Vagina (tissue), 2 donors: ENCODE measurements around the gene CSNK1E. TPM values are rescaled to one million over a fixed set of nuclear protein-coding genes. Genes with fewer than 3 reads are reported as not detected.

Experiments used
- DNase-seq, 2 donors: peaks; one replicate each; pipeline ENCODE4 v3.0.0-alpha.2; 2017; ENCODE audit errors: extremely low spot score in 2 of 2
- H3K27ac ChIP-seq: fragments of 200-600 bp; sonication (generic); one replicate; pipeline ENCODE4 v1.5.1; 2019
- H3K27me3 ChIP-seq: fragments of 200-600 bp; sonication (generic); one replicate; pipeline ENCODE4 v1.5.1; 2019
- H3K36me3 ChIP-seq, 2 donors: fragments of 200-600 bp; sonication (generic); one replicate each; pipeline ENCODE4 v1.5.1; 2017 to 2019
- H3K4me1 ChIP-seq: fragments of 200-600 bp; sonication (generic); one replicate; pipeline ENCODE4 v1.5.1; 2019
- H3K4me3 ChIP-seq, 2 donors: fragments of 200-600 bp; sonication (generic); 1 replicate in 1 of 2; 2 replicates in 1 of 2; pipeline ENCODE4 v1.5.1; 2016 to 2019
- H3K9me3 ChIP-seq: fragments of 200-600 bp; sonication (generic); one replicate; pipeline ENCODE4 v1.5.1; 2019
- CTCF ChIP-seq, 3 experiments: fragments of 450-650 bp in 2 of 3; fragments of 200-600 bp in 1 of 3; sonication (generic) in 1 of 3; IDR thresholded peaks; one replicate each; pipeline ENCODE4 v1.5.1; 2017 to 2019; ENCODE audit warnings: antibody characterized with exemption in 3 of 3, mild to moderate bottlenecking in 2 of 3, moderate library complexity in 2 of 3
- POLR2A ChIP-seq, 2 donors: fragments of 450-650 bp; IDR thresholded peaks; one replicate each; pipeline ENCODE4 v1.6.1; 2017; ENCODE audit warnings: antibody characterized with exemption in 2 of 2, mild to moderate bottlenecking in 2 of 2, moderate library complexity in 2 of 2
- POLR2AphosphoS5 ChIP-seq, 2 donors: sonication (generic); formaldehyde crosslinking; IDR thresholded peaks; one replicate each; pipeline ENCODE4 v1.9.0; 2017; ENCODE audit warnings: antibody characterized with exemption in 2 of 2, mild to moderate bottlenecking in 2 of 2, low read depth in 1 of 2; ENCODE audit not compliant: insufficient read depth in 1 of 2
- intact Hi-C: fragments of 100-400 bp; cut with DNase I; formaldehyde crosslinking; loops from one replicate; pipeline ENCODE4 v1.15.1; 2023
- total RNA-seq: library from RNA; depleted of rRNA; stranded (reverse); fragments of >200 nt; gene quantifications from one replicate; pipeline ENCODE4 v1.2.3, GENCODE V29; 2016

Gene CSNK1E
- total RNA-seq, 1 donor from 2014 or later: 162 TPM

GRCh38 chr22:38251341-38251692 is 65.9 kb downstream of the CSNK1E start:
- no peaks in the 10 kb centered on the region for H3K9me3 ChIP-seq

GRCh38 chr22:38250643-38251340 is 66.4 kb downstream of the CSNK1E start:
- H3K36me3 ChIP-seq: peaks cover 0 to 7% of the 10 kb centered on the region in 2 donors
- no peak for DNase-seq
- intact Hi-C loops: no loop called here
- no peaks in the 10 kb centered on the region for H3K27me3 ChIP-seq
- H3K4me3 ChIP-seq: no peak overlapping the region
- peaks cover 35% of the 10 kb centered on the region for H3K4me1 ChIP-seq
- H3K9me3 ChIP-seq: no peaks in the 10 kb centered on the region
- TF ChIP-seq POLR2A (IDR thresholded peaks at IDR 0.05): no peak
- TF ChIP-seq CTCF (IDR thresholded peaks at IDR 0.05): no peak
- no peak for TF ChIP-seq POLR2AphosphoS5 (IDR thresholded peaks at IDR 0.05; ENCODE audit: insufficient read depth in 1 of 2, low read depth in 1 of 2)
- no peak overlapping the region for H3K27ac ChIP-seq

More at GRCh38 chr22:38251341-38251692, 65.9 kb downstream of the CSNK1E start:
- no peak for TF ChIP-seq POLR2A (IDR thresholded peaks at IDR 0.05)
- Histone ChIP-seq H3K27ac (no peak overlapping the region), H3K4me1 (peaks cover 32% of the 10 kb centered on the region), H3K36me3 (peaks cover 0 to 2% of the 10 kb centered on the region in 2 donors), H3K27me3 (no peaks in the 10 kb centered on the region), H3K4me3 (no peak overlapping the region)
- intact Hi-C loops: no loop called here
- DNase-seq: no peak

DNA sequence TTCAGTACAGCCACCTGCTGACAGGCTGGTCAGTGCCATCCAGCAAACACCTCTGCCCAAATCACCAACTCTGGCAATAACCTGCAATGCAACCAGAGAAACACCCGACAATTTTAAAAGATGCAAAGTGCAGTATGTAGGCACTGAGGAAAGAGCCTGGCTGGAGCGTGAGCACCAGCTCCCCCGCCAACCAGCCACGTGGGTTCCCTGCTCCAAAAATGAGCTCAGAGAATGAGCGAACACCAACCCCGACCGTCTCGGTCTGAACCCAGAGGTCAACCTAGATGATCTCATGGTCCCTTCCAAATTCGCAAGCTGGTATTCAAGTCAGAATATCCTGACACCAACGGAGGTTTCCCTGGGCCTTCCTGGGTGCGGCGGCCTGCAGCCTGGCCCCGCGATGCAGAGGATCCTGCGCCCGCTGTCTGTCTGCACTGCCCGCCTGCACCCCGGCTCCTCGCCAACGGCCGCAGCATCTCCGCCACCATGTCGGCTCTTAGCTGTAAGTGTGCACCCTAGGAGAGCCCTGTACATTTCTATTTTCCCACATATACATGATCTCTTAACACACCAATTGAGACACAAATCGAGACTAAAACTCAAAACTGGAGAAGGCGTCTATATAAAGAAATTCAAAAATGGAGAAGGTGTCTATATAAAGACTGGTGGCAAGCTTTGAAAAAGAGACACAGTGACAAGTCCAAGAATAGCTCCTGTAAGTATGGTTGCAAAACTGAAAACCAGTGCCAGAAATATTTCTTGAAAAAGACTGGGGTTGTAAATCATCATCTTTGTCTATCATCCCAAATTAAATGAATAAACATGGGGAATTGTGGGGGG is 67.2 kb downstream of the CSNK1E start:
- intact Hi-C loops: no loop called here
- Histone ChIP-seq H3K27ac (no peak overlapping the region), H3K4me1 (peaks cover 35% of the 10 kb centered on the region)

DNA sequence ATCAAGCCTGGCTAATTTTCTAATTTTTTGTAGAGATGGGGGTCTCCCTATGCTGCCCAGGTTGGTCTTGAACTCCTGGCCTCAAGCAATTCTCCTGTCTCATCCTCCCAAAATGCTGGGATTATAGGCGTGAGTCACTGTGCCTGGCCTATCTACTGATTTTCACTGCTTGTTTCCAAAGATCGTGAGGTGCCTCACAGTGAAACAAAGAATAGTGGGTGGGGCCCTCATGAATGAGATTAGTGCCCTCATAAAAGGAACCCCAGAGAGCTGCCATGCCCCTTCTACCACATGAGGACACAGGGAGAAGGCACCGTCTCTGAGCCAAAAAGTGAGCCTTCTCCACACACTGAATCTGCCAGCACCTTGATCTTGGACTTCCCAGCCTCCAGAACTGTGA is 67.9 kb downstream of the CSNK1E start:
- no peaks in the 10 kb centered on the region for H3K27me3 ChIP-seq
- no peak for TF ChIP-seq CTCF (IDR thresholded peaks at IDR 0.05)
- TF ChIP-seq POLR2A (IDR thresholded peaks at IDR 0.05): no peak
- no peak for TF ChIP-seq POLR2AphosphoS5 (IDR thresholded peaks at IDR 0.05; ENCODE audit: insufficient read depth in 1 of 2, low read depth in 1 of 2)
- no peak for DNase-seq
- intact Hi-C loops: no loop called here
- no peak overlapping the region for H3K4me3 ChIP-seq
- peaks cover 0 to 22% of the 10 kb centered on the region in 2 donors for H3K36me3 ChIP-seq
- H3K27ac ChIP-seq: no peak overlapping the region
- no peaks in the 10 kb centered on the region for H3K9me3 ChIP-seq
- H3K4me1 ChIP-seq: peaks cover 35% of the 10 kb centered on the region

More for the DNA sequence above, 67.2 kb downstream of the CSNK1E start:
- H3K27me3 ChIP-seq: no peaks in the 10 kb centered on the region
- H3K36me3 ChIP-seq: peaks cover 0 to 15% of the 10 kb centered on the region in 2 donors
- DNase-seq: no peak
- no peaks in the 10 kb centered on the region for H3K9me3 ChIP-seq
- H3K4me3 ChIP-seq: no peak overlapping the region
- TF ChIP-seq POLR2AphosphoS5 (IDR thresholded peaks at IDR 0.05; ENCODE audit: insufficient read depth in 1 of 2, low read depth in 1 of 2) (no peak), CTCF (IDR thresholded peaks at IDR 0.05) (no peak), POLR2A (IDR thresholded peaks at IDR 0.05) (no peak)

- intact Hi-C loops: no loop called here
- no peaks in the 10 kb centered on the region for H3K27me3 ChIP-seq
- TF ChIP-seq CTCF (IDR thresholded peaks at IDR 0.05) (no peak), POLR2A (IDR thresholded peaks at IDR 0.05) (no peak), POLR2AphosphoS5 (IDR thresholded peaks at IDR 0.05; ENCODE audit: insufficient read depth in 1 of 2, low read depth in 1 of 2) (no peak)
- H3K4me1 ChIP-seq: peaks cover 45% of the 10 kb centered on the region
- no peak overlapping the region for H3K4me3 ChIP-seq
- no peak overlapping the region for H3K27ac ChIP-seq
- peaks cover 0 to 26% of the 10 kb centered on the region in 2 donors for H3K36me3 ChIP-seq
- H3K9me3 ChIP-seq: no peaks in the 10 kb centered on the region
- no peak for DNase-seq
These were observed 69.0 kb downstream of the CSNK1E start for GRCh38 chr22:38248280-38248679.
